Kidney (tissue), 14 donors: ENCODE results near the gene AADACL2. TPM values are rescaled to one million over a fixed set of nuclear protein-coding genes. Genes with fewer than 3 reads are reported as not detected.
A peak's percentile ranks its signal among the peaks of the same experiment; 100 is the strongest.

Source experiments
- DNase-seq, 5 donors: peaks; one replicate each; pipeline ENCODE4 v3.0.0-alpha.2; 2013 to 2020
- FAIRE-seq: peaks from 2 replicates; lab custom pipeline; 2012; peaks lifted over from hg19 to GRCh38; lab: Jason Lieb, UNC
- H3K27ac ChIP-seq, 2 donors: one replicate each; pipeline ENCODE4 v1.7.0; 2013; ENCODE audit warnings: low read depth in 2 of 2, low read length in 2 of 2, inconsistent platforms in 1 of 2
- H3K27me3 ChIP-seq: one replicate; pipeline ENCODE4 v1.7.1; 2013; ENCODE audit warnings: low read length, inconsistent platforms; ENCODE audit not compliant: control insufficient read depth, insufficient read depth
- H3K36me3 ChIP-seq, 3 donors: one replicate each; pipeline versions ENCODE4 v1.7.0 to v1.7.1; 2013; ENCODE audit warnings: low read length in 3 of 3, control low read depth in 1 of 3, inconsistent platforms in 1 of 3; ENCODE audit not compliant: insufficient read depth in 3 of 3, control insufficient read depth in 2 of 3
- H3K4me1 ChIP-seq, 3 donors: one replicate each; pipeline versions ENCODE4 v1.7.0 to v1.7.1; 2013; ENCODE audit warnings: low read length in 3 of 3, inconsistent platforms in 1 of 3, low read depth in 1 of 3; ENCODE audit not compliant: control insufficient read depth in 2 of 3, insufficient read depth in 2 of 3
- H3K4me3 ChIP-seq, 3 donors: one replicate each; pipeline versions ENCODE4 v1.7.0 to v1.8.1; 2013; ENCODE audit warnings: low read length in 3 of 3, control low read depth in 1 of 3, inconsistent platforms in 1 of 3
- H3K9ac ChIP-seq, 3 donors: one replicate each; pipeline versions ENCODE4 v1.7.0 to v1.7.1; 2013; ENCODE audit warnings: low read length in 3 of 3, control low read depth in 1 of 3, inconsistent platforms in 1 of 3
- H3K9me3 ChIP-seq, 3 donors: one replicate each; pipeline versions ENCODE4 v1.7.0 to v1.7.1; 2013; ENCODE audit warnings: low read length in 3 of 3, control low read depth in 1 of 3, inconsistent platforms in 1 of 3; ENCODE audit not compliant: control insufficient read depth in 2 of 3, insufficient read depth in 1 of 3
- CTCF ChIP-seq: IDR thresholded peaks from 3 replicates; pipeline ENCODE4 v1.5.1; 2012; ENCODE audit warnings: mild to moderate bottlenecking, moderate library complexity, borderline replicate concordance; ENCODE audit not compliant: insufficient read depth; ENCODE audit errors: extremely low read depth
- intact Hi-C: fragments of 100-400 bp; cut with DNase I; formaldehyde crosslinking; loops from one replicate; pipeline ENCODE4 v1.11.1; 2022
- polyA plus RNA-seq: library from polyadenylated mRNA; stranded (reverse); fragments of 350-450 nt; fragmentation: Illumina TruSeq; extraction: RNeasy Lipid Tissue Mini Kit (QIAGEN cat#74804); gene quantifications from one replicate; pipeline ENCODE4 v1.2.3, GENCODE V29; 2014; ENCODE audit warnings: low read depth, low replicate concordance; ENCODE audit not compliant: insufficient read depth
- total RNA-seq: library from RNA; stranded (reverse); fragmentation: NEBNext Ultra II Directional; extraction: Animal tissue kit (Norgen Biotek cat#: 25700); gene quantifications from one replicate; pipeline ENCODE4 v1.2.1, GENCODE V29; 2021
- donor health status: control.
- donor health status: control.
- donor health status: control.
- donor health status: control.
- donor health status: control.
- donor health status: DM: yes; HTN: yes; CAD: no.
- donor health status: Normal renal cell carcinoma (clear cell type).

AADACL2 gene
- total and polyA plus RNA-seq, 2 donors from 2014 or later, result not detected

- Histone ChIP-seq H3K4me3 (no peak overlapping the region), H3K36me3 (no peaks in the 10 kb centered on the region), H3K27ac (no peak overlapping the region), H3K4me1 (no peaks in the 10 kb centered on the region), H3K9me3 (no peaks in the 10 kb centered on the region), H3K27me3 (no peaks in the 10 kb centered on the region), H3K9ac (no peak overlapping the region)
- DNase-seq (peak in 1 of 5 donors; percentile 10), FAIRE-seq (no peak)
- intact Hi-C loops, result no loop called here
- TF ChIP-seq CTCF, result no peak
Measured at GRCh38 chr3:151687076-151687475, 46.7 kb upstream of the AADACL2 start.

- no peaks in the 10 kb centered on the region for H3K27me3 ChIP-seq
- H3K36me3 ChIP-seq, result no peaks in the 10 kb centered on the region
- H3K4me1 ChIP-seq, result no peaks in the 10 kb centered on the region
- no peak overlapping the region for H3K27ac ChIP-seq
- DNase-seq, result no peak
- FAIRE-seq, result no peak
- TF ChIP-seq CTCF, result no peak
- no peak overlapping the region for H3K9ac ChIP-seq
- no peak overlapping the region for H3K4me3 ChIP-seq
- H3K9me3 ChIP-seq, result no peaks in the 10 kb centered on the region
- intact Hi-C loops, result no loop called here
Measured at GRCh38 chr3:151688571-151688970, 45.2 kb upstream of the AADACL2 start.

GRCh38 chr3:151690645-151691044 is 43.1 kb upstream of the AADACL2 start:
- no peak for TF ChIP-seq CTCF
- no peak for DNase-seq
- no peaks in the 10 kb centered on the region for H3K9me3 ChIP-seq
- H3K4me3 ChIP-seq, result no peak overlapping the region
- no peak for FAIRE-seq
- H3K36me3 ChIP-seq, result no peaks in the 10 kb centered on the region
- H3K4me1 ChIP-seq, result no peaks in the 10 kb centered on the region
- no peaks in the 10 kb centered on the region for H3K27me3 ChIP-seq
- no peak overlapping the region for H3K27ac ChIP-seq
- intact Hi-C loops, result no loop called here
- no peak overlapping the region for H3K9ac ChIP-seq

- intact Hi-C loops, result no loop called here
- Histone ChIP-seq H3K9ac (no peak overlapping the region), H3K36me3 (no peaks in the 10 kb centered on the region), H3K9me3 (no peaks in the 10 kb centered on the region), H3K4me3 (no peak overlapping the region), H3K27me3 (no peaks in the 10 kb centered on the region), H3K4me1 (no peaks in the 10 kb centered on the region), H3K27ac (no peak overlapping the region)
- DNase-seq (no peak), FAIRE-seq (no peak)
- no peak for TF ChIP-seq CTCF
Measured at GRCh38 chr3:151697496-151697895, 36.2 kb upstream of the AADACL2 start.
